ENCODE measurements around the gene PAMR1. TPM values are rescaled to one million over a fixed set of nuclear protein-coding genes. Genes with fewer than 3 reads are reported as not detected.
A peak's percentile ranks its signal among the peaks of the same experiment; 100 is the strongest.

The PAMR1 gene
- polyA plus RNA-seq, 6 donors from 2014 or later: not detected

DNA sequence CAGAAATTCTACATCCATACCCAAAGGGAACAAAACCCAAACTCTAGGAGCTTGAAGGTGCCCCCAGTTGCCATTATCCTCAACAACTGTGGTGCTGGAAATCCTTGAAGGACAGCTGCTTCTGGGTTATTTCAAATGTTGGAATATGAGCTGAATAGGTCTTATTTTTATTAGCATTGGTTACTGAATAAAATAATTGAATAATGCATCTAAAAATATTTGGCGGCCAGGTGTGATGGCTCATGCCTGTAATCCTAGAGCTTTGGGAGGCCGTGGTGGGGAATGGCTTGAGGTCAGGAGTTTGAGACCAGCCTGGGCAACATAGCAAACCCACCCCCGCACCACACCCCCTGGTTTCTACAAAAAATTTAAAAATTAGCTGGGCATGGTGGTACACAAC lies 10.9 kb downstream of the PAMR1 start:
- Mint-ChIP-seq H3K27ac (no peak overlapping the region), H3K4me1 (no peaks in the 10 kb centered on the region), H3K36me3 (no peaks in the 10 kb centered on the region), H3K27me3 (peaks cover 20 to 52% (median 42%) of the 10 kb centered on the region in 3 donors), H3K9me3 (peaks cover 0 to 4% (median 0%) of the 10 kb centered on the region in 7 donors), H3K4me3 (no peak overlapping the region)
- DNase-seq: no peak
- no peak for ATAC-seq (ENCODE audit: low read depth in 2 of 2)

DNA sequence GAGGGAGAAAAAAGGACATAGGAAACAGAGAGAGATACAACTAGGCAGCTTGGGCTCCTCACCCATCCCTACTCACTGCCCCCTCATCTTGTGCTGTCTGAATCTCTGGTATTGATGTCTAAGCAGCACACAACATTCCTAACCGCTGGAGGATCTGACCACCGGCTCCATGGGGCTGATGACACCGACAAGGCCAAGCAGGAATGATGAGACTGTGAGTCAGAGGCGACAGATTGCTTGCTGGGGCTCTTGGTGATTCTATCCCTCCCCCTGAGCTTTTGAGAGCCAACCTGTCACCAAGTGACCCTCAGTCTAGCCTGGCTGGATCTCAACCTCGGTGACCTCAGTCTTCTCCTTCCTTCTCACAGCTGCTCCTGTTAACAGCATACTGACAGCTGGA lies 13.8 kb downstream of the PAMR1 start:
- H3K36me3 Mint-ChIP-seq: peaks cover 1 to 3% of the 10 kb centered on the region in 2 donors
- no peak overlapping the region for H3K27ac Mint-ChIP-seq
- peaks cover 1 to 31% (median 19%) of the 10 kb centered on the region in 7 donors for H3K9me3 Mint-ChIP-seq
- H3K4me3 Mint-ChIP-seq: no peak overlapping the region
- ATAC-seq (ENCODE audit: low read depth in 2 of 2): no peak
- no peak for DNase-seq
- H3K27me3 Mint-ChIP-seq: peaks cover 20 to 40% (median 37%) of the 10 kb centered on the region in 3 donors
- H3K4me1 Mint-ChIP-seq: no peaks in the 10 kb centered on the region

DNA sequence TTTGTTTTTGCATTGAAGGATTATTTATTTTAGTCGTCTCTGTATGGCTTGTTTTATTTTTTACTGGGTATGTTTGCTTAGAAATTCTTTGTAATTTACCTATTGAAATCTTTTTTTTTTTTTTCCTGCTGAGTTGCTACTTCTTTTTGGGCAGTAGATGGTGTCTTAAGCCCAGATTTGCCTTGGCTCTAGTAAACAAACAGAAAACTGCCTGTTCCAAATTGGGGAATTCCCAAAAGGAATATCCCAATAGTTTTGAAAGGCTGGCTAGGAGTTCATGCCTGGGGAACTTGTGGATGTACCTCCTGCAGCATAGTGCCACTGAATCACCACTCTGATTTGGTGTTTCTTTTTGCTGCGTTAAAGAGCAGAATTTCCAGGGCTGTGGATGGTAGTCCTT lies 17.7 kb downstream of the PAMR1 start:
- H3K4me3 Mint-ChIP-seq: no peak overlapping the region
- H3K36me3 Mint-ChIP-seq: peaks cover 5 to 17% of the 10 kb centered on the region in 2 donors
- H3K27ac Mint-ChIP-seq: no peak overlapping the region
- ATAC-seq (ENCODE audit: low read depth in 2 of 2): no peak
- no peaks in the 10 kb centered on the region for H3K4me1 Mint-ChIP-seq
- no peak for DNase-seq
- H3K27me3 Mint-ChIP-seq: peaks cover 20 to 37% (median 24%) of the 10 kb centered on the region in 3 donors
- H3K9me3 Mint-ChIP-seq: peaks cover 4 to 58% (median 34%) of the 10 kb centered on the region in 7 donors

DNA sequence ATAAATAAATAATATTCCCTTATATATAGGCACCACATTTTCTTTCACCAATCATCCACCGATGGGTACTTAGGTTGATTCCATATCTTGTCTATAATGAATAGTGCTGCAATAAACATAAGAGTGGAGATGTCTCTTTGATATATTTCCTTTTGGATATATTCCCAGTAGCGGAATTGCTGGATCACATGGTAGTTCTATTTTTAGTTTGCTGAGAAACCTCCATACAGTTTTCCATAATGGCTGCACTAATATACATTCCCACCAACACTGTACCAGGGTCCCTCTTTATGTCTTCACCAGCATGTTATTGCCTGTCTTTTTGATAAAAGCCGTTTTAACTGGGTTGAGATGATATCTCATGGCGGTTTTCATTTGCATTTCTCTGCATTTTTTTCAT lies 23.6 kb downstream of the PAMR1 start:
- Mint-ChIP-seq H3K4me1 (no peaks in the 10 kb centered on the region), H3K27ac (no peak overlapping the region), H3K4me3 (no peak overlapping the region), H3K27me3 (peaks cover 0 to 12% (median 0%) of the 10 kb centered on the region in 3 donors), H3K9me3 (peaks cover 4 to 32% (median 16%) of the 10 kb centered on the region in 7 donors), H3K36me3 (peaks cover 5 to 15% of the 10 kb centered on the region in 2 donors)
- ATAC-seq (ENCODE audit: low read depth in 2 of 2) (no peak), DNase-seq (no peak)

DNA sequence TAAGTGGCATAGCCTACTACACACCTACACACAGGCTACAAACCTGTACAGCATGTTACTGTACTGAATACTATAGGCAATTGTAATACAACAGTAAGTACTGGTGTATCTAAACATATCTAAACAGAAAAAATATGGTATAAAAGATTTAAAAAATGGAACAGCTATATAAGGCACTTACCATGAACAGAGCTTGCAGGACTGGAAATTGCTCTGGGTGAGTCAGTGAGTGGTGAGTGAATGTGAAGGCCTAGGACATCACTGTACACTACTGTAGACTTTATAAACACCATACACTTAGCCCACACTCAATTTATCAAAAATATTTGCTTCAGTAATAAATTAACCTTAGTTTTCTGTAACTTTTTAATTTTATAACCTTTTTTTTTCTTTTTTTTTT lies 24.7 kb downstream of the PAMR1 start:
- Mint-ChIP-seq H3K9me3 (peaks cover 0 to 22% (median 8%) of the 10 kb centered on the region in 7 donors), H3K27ac (no peak overlapping the region), H3K4me3 (no peak overlapping the region), H3K4me1 (no peaks in the 10 kb centered on the region), H3K27me3 (peaks cover 0 to 6% (median 0%) of the 10 kb centered on the region in 3 donors), H3K36me3 (peaks cover 0 to 6% of the 10 kb centered on the region in 2 donors)
- ATAC-seq (ENCODE audit: low read depth in 2 of 2) (no peak), DNase-seq (no peak)

DNA sequence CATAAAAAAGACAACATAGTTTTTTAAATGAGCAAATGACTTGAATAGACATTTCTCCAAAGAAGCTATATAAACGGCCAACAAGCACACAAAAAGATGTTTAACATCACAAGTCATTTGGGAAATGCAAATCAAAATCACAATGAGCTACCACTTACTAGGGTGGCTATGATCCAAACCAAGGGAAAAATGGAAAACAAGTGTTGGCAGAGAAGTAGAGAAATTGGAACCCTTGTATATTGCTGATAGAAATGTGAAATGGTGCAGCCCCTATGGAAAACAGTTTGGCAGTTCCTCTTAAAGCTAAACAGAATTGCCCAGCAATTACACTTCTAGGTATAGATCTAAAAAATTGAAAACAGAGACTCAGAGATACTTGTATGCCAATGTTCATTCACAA lies 29.0 kb downstream of the PAMR1 start:
- Mint-ChIP-seq H3K4me3 (no peak overlapping the region), H3K27ac (no peak overlapping the region), H3K9me3 (no peaks in the 10 kb centered on the region), H3K36me3 (no peaks in the 10 kb centered on the region), H3K27me3 (peaks cover 15 to 21% (median 15%) of the 10 kb centered on the region in 3 donors), H3K4me1 (no peaks in the 10 kb centered on the region)
- ATAC-seq (ENCODE audit: low read depth in 2 of 2) (no peak), DNase-seq (no peak)

DNA sequence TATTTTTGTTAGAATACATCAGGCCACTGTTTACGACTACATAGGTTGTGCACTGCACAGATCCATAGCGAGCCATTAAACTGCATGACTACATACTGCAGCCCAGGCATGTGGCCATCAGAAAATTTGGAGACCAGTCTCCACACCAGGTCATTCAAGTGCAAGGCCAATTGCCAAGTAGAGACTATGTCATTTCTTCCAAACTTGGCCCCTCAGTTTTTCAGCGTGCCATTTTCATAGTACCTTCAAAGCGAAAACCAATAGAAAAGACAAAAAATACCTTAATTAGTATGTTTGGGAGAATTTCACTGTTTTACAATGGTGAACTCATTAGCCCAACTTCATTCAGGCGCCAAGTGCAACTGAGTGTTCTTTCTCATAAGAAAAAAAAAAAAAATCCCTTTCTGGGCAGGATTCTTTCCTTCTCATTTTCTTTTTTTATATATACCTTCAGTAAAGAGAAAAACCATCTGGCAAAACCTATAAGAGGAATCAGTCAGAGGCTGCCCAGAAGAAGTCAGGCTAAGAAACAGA lies 30.4 kb downstream of the PAMR1 start:
- Mint-ChIP-seq H3K36me3 (no peaks in the 10 kb centered on the region), H3K4me3 (no peak overlapping the region), H3K27ac (no peak overlapping the region), H3K4me1 (no peaks in the 10 kb centered on the region), H3K27me3 (peaks cover 15 to 21% (median 15%) of the 10 kb centered on the region in 3 donors), H3K9me3 (no peaks in the 10 kb centered on the region)
- DNase-seq: no peak
- ATAC-seq (ENCODE audit: low read depth in 2 of 2): no peak

DNA sequence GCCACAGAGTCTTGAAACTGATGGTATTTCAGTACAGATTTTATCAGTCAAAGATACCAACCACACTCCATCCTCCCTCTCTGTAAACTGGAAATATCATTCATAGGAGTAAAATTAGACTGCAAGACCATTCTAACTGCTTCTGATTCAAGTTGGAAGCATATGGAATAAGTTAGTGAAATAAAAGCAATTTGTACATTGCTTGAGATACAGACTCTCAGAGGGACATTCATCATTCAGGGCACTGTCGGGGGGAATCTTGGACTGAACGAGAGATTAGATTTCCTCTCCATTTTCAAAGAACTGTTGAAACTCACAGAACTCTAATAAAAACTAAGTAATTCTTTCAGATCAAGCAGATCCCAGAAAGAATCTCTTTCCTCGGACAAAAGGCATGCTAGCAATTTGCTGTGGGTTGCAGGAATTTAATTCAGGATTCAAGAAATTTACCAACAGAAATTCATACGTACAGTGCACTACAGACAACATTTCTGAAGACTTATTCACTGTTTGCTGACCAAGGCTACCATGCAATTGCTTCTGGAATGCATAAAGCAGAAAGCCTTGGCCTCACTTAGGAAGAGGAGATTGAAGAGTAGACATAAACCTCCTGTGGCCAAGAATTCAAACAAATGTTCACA lies 34.1 kb downstream of the PAMR1 start:
- Mint-ChIP-seq H3K9me3 (no peaks in the 10 kb centered on the region), H3K4me3 (no peak overlapping the region), H3K36me3 (no peaks in the 10 kb centered on the region), H3K27ac (peak overlapping the region in 1 of 6 donors; percentile 10), H3K4me1 (no peaks in the 10 kb centered on the region), H3K27me3 (peaks cover 19 to 31% (median 26%) of the 10 kb centered on the region in 3 donors)
- no peak for ATAC-seq (ENCODE audit: low read depth in 2 of 2)
- no peak for DNase-seq

DNA sequence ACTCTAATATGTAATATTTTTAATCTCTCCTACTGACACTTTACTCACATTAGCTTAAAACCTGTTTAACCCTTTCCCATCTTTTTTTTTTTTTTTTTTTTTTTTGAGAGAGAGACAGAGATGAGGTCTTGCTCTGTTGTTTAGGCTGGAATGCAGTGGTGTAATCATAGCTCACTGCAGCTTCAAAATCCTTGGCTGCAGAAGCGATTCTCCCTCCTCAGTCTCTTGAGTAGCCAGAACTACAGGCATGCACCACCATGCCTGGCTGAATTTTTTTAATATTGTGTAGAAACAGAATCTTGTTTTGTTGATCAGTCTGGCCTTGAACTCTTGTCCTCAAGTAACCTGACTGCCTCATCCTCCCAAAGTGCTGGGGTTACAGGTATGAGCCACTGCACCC lies 37.3 kb downstream of the PAMR1 start:
- ATAC-seq (ENCODE audit: low read depth in 2 of 2) (no peak), DNase-seq (no peak)
- peaks cover 23 to 39% (median 39%) of the 10 kb centered on the region in 3 donors for H3K27me3 Mint-ChIP-seq
- no peaks in the 10 kb centered on the region for H3K4me1 Mint-ChIP-seq
- peaks cover 0 to 11% of the 10 kb centered on the region in 2 donors for H3K36me3 Mint-ChIP-seq
- no peak overlapping the region for H3K4me3 Mint-ChIP-seq
- H3K27ac Mint-ChIP-seq: no peak overlapping the region
- H3K9me3 Mint-ChIP-seq: peaks cover 0 to 10% (median 6%) of the 10 kb centered on the region in 7 donors

DNA sequence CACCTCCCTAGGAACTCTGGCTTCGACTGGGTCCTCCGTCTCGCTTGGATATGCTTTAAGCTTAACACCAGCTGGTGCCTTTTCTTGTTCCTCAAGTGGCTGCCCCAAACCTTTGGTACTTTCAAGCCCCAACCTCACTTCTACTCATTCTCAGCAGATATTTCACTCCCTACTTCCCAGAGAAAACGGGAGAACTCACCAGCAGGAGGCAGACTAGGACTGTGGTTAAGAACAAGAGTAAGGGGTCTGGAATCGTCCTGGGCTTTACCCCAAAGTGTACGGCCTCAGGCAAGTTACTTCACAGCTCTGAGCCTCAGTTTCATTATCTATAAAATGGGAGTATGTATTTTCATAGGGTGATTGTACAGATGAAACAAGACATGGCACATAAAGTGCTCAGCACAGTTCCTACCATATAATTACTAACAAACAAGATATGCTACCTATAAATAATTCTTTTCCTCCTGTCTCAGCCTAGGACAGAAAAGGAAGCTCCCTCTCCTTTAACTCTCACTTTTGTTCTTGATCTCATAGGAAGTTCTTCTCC lies 37.8 kb downstream of the PAMR1 start:
- no peak overlapping the region for H3K27ac Mint-ChIP-seq
- no peak overlapping the region for H3K4me3 Mint-ChIP-seq
- peaks cover 0 to 16% of the 10 kb centered on the region in 2 donors for H3K36me3 Mint-ChIP-seq
- peaks cover 22 to 39% (median 39%) of the 10 kb centered on the region in 3 donors for H3K27me3 Mint-ChIP-seq
- no peaks in the 10 kb centered on the region for H3K4me1 Mint-ChIP-seq
- DNase-seq (no peak), ATAC-seq (ENCODE audit: low read depth in 2 of 2) (no peak)
- H3K9me3 Mint-ChIP-seq: peaks cover 0 to 15% (median 10%) of the 10 kb centered on the region in 7 donors

DNA sequence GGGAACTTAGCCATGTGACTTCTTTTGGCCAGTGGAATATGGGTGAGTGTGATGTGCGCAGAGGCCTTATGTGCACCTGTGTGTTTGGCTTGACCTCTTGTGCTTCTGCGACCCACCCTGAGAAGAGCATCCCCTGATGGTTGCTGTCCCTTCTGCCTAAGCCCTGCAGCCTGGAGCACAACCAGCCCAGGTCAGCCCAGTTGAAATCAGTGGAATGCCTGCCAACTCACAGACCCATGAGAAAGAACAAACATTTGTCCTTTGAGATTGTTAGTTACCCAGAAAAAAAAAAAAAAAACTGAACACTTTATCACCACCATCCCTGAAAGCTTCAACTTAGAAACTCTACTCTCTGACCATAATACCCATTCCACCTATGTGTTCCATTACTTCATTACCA lies 38.5 kb downstream of the PAMR1 start:
- DNase-seq: no peak
- no peak for ATAC-seq (ENCODE audit: low read depth in 2 of 2)
- Mint-ChIP-seq H3K4me3 (no peak overlapping the region), H3K4me1 (no peaks in the 10 kb centered on the region), H3K27me3 (peaks cover 26 to 46% (median 43%) of the 10 kb centered on the region in 3 donors), H3K36me3 (peaks cover 0 to 23% of the 10 kb centered on the region in 2 donors), H3K27ac (no peak overlapping the region), H3K9me3 (peaks cover 3 to 22% (median 17%) of the 10 kb centered on the region in 7 donors)

DNA sequence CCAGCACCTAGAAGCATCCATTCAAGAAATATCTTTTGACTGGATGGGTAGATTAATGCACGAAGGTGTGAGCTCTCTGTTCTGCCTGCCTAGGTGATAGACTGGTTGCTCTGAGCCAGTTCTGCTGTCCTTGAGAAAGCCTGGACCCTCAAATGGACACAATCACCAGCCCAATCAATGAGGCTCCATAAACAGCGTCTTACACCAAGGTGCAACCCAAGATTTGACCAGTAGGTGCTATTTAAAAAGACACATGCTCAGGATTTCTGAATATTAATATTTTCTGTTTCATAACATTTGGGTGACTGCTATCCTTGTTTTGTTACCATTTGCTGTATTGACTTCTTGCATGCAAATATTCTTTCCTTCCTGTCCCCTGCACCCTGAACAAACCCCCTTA lies 39.0 kb downstream of the PAMR1 start:
- Mint-ChIP-seq H3K27me3 (peaks cover 25 to 48% (median 46%) of the 10 kb centered on the region in 3 donors), H3K36me3 (peaks cover 0 to 23% of the 10 kb centered on the region in 2 donors), H3K9me3 (peaks cover 3 to 27% (median 21%) of the 10 kb centered on the region in 7 donors), H3K4me1 (no peaks in the 10 kb centered on the region), H3K27ac (no peak overlapping the region), H3K4me3 (no peak overlapping the region)
- no peak for DNase-seq
- ATAC-seq (ENCODE audit: low read depth in 2 of 2): no peak

DNA sequence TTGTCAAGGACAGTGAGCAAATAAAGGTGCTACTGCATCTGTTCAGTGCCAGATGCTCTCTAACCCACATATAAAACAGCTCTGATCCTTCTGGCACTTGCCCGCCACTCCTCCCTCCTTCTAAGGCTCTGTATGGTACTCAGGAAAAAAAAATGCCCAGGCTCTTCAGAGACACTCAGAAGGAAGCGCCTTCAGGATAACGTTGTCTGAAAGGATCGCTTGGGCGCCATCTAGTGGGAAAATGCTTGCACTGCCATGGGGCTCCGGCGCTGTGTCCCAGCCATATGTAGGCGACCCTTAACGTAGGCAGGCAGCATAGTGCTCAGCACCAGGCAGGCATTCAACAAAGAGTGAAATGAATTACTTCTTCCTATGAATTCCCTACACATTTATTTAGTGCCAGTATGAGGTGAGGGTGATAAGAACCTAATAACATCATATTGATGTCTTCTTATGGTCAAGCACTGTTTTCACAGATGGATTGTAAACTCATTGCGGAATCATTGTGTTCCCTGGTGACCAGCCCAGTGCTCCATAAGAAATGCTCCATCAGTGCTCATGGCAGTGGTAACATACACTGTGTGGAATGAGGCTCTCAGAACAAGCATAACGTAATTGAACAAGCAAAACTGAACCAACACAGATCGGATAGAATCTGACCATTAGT lies 39.6 kb downstream of the PAMR1 start:
- Mint-ChIP-seq H3K36me3 (peaks cover 0 to 23% of the 10 kb centered on the region in 2 donors), H3K4me3 (no peak overlapping the region), H3K27ac (no peak overlapping the region), H3K4me1 (no peaks in the 10 kb centered on the region), H3K27me3 (peaks cover 25 to 48% (median 48%) of the 10 kb centered on the region in 3 donors), H3K9me3 (peaks cover 4 to 33% (median 27%) of the 10 kb centered on the region in 7 donors)
- peak; percentile 46 for DNase-seq
- peak; percentile 66 to 81 for ATAC-seq (ENCODE audit: low read depth in 2 of 2)
